Mononuclear cell (primary cell): ENCODE data around the gene NUDT19. TPM values are rescaled to one million over a fixed set of nuclear protein-coding genes. Genes with fewer than 3 reads are reported as not detected.
"Not testable (repeated sequence)": the region's sequence is repeated elsewhere in the genome, so short reads cannot be mapped to it uniquely, and the experiment has no call there.

Source experiments
- H3K27me3 ChIP-seq: 2 replicates; pipeline ENCODE4 v1.6.0; 2011; ENCODE audit warnings: low read length, control low read depth; ENCODE audit not compliant: insufficient read depth
- H3K4me1 ChIP-seq: 2 replicates; pipeline ENCODE4 v1.5.1; 2011; ENCODE audit warnings: mild to moderate bottlenecking, low read length, control low read depth; ENCODE audit not compliant: insufficient read depth
- H3K4me3 ChIP-seq: 2 replicates; pipeline ENCODE4 v1.5.1; 2011; ENCODE audit warnings: mild to moderate bottlenecking, low read length, moderate library complexity
- H3K9me3 ChIP-seq: 2 replicates; pipeline ENCODE4 v1.5.1; 2011; ENCODE audit warnings: low read depth, mild to moderate bottlenecking, control low read depth, low read length
- total RNA-seq: library from RNA; depleted of rRNA; stranded (reverse); fragments of >200 nt; gene quantifications from one replicate; pipeline ENCODE4 v1.2.3, GENCODE V29; 2012

Gene NUDT19
- total RNA-seq: 5.7 TPM

DNA sequence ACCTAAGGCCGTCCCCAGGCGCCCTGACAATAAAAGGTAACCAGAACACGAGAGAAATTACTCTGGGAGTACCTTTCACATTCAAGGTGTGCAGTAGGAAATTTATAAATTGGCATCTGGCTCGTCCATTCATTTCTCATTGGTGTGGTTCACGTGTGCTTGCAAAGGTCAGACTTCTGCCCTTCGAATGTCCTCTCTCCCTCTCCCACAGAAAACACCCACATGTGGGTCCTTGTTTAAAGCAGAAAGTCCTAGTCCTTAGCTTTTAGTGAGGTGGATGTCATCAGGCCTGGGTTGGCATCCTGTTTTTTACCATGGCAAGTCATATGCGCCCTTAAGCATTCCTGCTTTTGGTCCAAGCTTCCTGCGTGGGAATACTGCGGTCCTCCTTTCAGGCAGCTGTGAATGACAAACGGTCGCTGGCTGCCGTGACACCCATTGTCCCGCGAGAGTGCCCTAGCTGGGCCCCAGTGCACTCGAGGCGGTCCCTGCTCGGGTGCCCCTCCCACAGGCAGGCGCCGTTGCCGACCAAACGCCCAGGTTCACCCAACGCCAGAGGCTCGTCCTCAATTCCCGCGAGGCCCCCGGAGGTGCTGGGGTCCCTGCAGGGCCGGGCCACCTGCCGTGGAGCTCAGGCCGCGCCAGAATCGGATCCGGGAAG, at the start of gene NUDT19:
TSS of gene NUDT19 (plus strand) at position 531 of the 661 bp plus-strand sequence. CDS start 140 bp downstream, outside the sequence.
- peak within 1 kb of the TSS; percentile 58 for H3K4me3 ChIP-seq
- peaks cover 62% of the 10 kb centered on the region for H3K4me1 ChIP-seq
- H3K27me3 ChIP-seq: no peaks in the 10 kb centered on the region
- no peaks in the 10 kb centered on the region for H3K9me3 ChIP-seq

DNA sequence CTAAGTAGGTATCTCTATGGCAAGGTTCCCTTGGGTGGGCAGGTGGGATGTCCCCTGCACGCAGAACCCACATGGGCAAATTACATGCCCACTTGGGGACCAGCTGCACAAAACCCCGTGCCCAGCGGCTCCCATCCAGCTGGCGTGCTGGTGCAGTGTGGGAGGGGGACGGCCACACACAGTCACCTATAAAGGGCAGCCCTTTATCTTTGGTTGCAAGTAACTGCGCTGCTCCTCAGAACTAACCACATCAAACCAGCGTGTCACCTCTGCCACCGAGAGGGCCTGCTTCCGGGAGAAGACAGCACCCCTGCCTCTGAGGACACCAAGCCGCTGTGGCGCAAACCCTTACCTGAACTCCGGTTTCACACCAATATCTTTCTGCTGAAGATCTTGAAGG, 48.9 kb upstream of the NUDT19 start:
- Histone ChIP-seq H3K27me3 (no peaks in the 10 kb centered on the region), H3K4me1 (peaks cover 11% of the 10 kb centered on the region), H3K9me3 (no peaks in the 10 kb centered on the region), H3K4me3 (no peak overlapping the region)

GRCh38 chr19:32646556-32646955, 45.1 kb upstream of the NUDT19 start:
- Histone ChIP-seq H3K27me3 (no peaks in the 10 kb centered on the region), H3K4me3 (no peak overlapping the region), H3K4me1 (peaks cover 11% of the 10 kb centered on the region), H3K9me3 (no peaks in the 10 kb centered on the region)

- Histone ChIP-seq H3K4me1 (peaks cover 10% of the 10 kb centered on the region), H3K4me3 (no peak overlapping the region), H3K27me3 (no peaks in the 10 kb centered on the region), H3K9me3 (no peaks in the 10 kb centered on the region)
Measured at GRCh38 chr19:32647361-32647760, 44.3 kb upstream of the NUDT19 start.

DNA sequence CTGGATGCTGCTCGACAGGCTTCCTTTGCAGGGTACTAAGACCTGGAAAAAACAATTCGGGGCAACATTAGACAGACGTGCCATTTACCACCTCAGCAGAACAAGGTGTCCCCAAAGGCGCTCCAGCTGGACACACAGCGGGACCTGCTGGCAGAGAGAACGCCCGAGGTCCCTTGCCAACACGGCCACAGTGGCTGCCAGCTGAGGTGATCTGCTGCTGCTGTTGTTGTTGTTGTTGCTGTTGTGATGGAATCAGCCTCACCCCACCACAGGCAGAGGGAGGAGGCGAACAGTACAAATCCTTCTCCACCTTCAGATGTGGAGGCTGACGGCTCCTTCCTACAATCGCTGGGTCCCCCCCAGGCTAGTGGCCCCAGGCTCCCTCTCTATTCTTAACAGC, 41.9 kb upstream of the NUDT19 start:
- no peaks in the 10 kb centered on the region for H3K9me3 ChIP-seq
- H3K27me3 ChIP-seq: no peaks in the 10 kb centered on the region
- H3K4me1 ChIP-seq: peaks cover 4% of the 10 kb centered on the region
- no peak overlapping the region for H3K4me3 ChIP-seq

DNA sequence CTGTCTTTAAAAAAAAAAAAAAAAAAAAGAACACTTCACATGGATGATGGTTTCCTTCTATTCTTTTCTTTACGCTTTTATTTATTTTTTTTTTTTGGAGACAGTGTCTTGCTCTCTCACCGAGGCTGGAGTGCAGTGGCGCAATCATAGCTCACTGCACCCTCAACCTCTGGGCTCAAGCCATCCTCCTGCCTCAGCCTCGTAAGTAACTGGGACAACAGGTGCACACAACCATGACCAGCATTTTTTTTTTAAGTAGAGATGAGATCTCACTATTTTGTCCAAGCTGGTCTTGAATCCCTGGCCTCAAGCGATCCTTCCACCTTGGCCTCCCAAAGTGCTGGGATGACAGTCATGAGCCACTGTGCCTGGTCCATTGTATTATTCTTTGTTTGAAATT, 41.0 kb upstream of the NUDT19 start:
- peaks cover 4% of the 10 kb centered on the region for H3K4me1 ChIP-seq
- no peaks in the 10 kb centered on the region for H3K9me3 ChIP-seq
- no peaks in the 10 kb centered on the region for H3K27me3 ChIP-seq
- H3K4me3 ChIP-seq: no peak overlapping the region

GRCh38 chr19:32651729-32652140, 39.9 kb upstream of the NUDT19 start:
- no peak overlapping the region for H3K4me3 ChIP-seq
- H3K9me3 ChIP-seq: no peaks in the 10 kb centered on the region
- H3K4me1 ChIP-seq: peaks cover 4% of the 10 kb centered on the region
- no peaks in the 10 kb centered on the region for H3K27me3 ChIP-seq

GRCh38 chr19:32652331-32652730, 39.3 kb upstream of the NUDT19 start:
- H3K9me3 ChIP-seq, H3K4me1 ChIP-seq, H3K27me3 ChIP-seq, H3K4me3 ChIP-seq: not testable (repeated sequence)

GRCh38 chr19:32652894-32653598, 38.6 kb upstream of the NUDT19 start:
- Histone ChIP-seq H3K9me3 (no peaks in the 10 kb centered on the region), H3K4me1 (peaks cover 4% of the 10 kb centered on the region), H3K27me3 (no peaks in the 10 kb centered on the region), H3K4me3 (no peak overlapping the region)

- Histone ChIP-seq H3K27me3 (no peaks in the 10 kb centered on the region), H3K4me1 (peaks cover 4% of the 10 kb centered on the region), H3K9me3 (no peaks in the 10 kb centered on the region), H3K4me3 (no peak overlapping the region)
Measured at GRCh38 chr19:32653599-32653915, 38.1 kb upstream of the NUDT19 start.

- not testable (repeated sequence) for H3K4me1 ChIP-seq, H3K27me3 ChIP-seq, H3K9me3 ChIP-seq, H3K4me3 ChIP-seq
Measured at GRCh38 chr19:32656379-32656778, 35.2 kb upstream of the NUDT19 start.

GRCh38 chr19:32658075-32658474, 33.5 kb upstream of the NUDT19 start:
- H3K27me3 ChIP-seq: no peaks in the 10 kb centered on the region
- H3K4me3 ChIP-seq: no peak overlapping the region
- H3K9me3 ChIP-seq: no peaks in the 10 kb centered on the region
- peaks cover 14% of the 10 kb centered on the region for H3K4me1 ChIP-seq

DNA sequence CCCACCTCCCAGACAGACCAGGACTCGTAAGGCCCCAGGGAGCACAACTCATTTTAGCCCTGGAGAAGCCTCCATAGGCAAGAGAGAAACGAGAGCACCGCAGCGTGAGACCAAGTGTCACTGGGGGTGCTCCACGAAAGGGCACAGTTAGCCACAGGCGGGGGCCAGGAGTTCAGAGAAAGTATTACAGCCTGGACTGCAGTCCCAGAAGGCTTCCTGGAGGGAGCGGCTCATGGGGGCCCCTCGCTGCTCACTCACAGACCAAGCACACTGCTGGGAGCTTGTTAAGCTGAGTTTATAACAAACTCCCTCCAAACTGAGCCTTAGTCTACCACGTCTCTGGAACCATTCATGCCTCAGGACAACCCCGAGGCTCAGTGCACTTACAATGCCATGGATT, 33.1 kb upstream of the NUDT19 start:
- H3K27me3 ChIP-seq: no peaks in the 10 kb centered on the region
- H3K4me3 ChIP-seq: no peak overlapping the region
- H3K4me1 ChIP-seq: peaks cover 15% of the 10 kb centered on the region
- no peaks in the 10 kb centered on the region for H3K9me3 ChIP-seq

DNA sequence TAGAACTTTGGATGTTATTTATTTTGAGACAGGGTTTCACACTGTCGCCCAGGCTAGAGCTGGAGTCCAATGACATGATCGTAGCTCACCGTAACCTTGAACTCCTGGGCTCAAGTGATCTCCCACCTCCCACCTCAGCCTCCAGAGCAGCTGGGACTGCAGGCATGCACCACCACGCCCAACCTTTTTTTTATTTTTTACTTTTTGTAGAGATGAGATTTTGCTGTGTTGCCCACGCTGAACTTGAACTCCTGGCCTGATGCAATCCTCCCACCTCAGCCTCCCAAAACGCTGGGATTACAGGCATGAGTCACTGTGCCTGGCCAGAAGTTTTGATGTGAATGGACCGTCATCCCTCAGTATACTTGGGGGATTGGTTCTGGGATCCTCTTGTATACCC, 30.3 kb upstream of the NUDT19 start:
- Histone ChIP-seq H3K27me3 (no peaks in the 10 kb centered on the region), H3K4me1 (peaks cover 15% of the 10 kb centered on the region), H3K9me3 (no peaks in the 10 kb centered on the region), H3K4me3 (no peak overlapping the region)

DNA sequence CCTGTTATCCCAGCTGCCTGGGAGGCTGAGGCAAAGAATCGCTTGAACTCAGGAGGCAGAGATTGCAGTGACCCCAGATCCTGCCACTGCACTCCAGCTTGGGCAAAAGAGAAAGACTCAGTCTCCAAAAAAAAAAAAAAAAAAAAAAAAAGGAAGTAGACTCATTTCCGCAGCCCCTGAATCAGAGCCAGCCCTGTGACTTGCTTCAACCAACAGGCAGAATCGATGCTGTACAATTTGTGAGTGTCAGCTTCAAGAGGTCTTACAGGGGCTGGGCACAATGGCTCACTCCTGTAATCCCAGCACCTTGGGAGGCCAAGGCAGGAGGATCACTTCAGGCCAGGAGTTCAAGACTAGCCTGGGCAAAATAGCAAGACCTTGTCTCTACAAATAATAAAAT, 29.4 kb upstream of the NUDT19 start:
- Histone ChIP-seq H3K4me3 (no peak overlapping the region), H3K27me3 (no peaks in the 10 kb centered on the region), H3K4me1 (peaks cover 15% of the 10 kb centered on the region), H3K9me3 (no peaks in the 10 kb centered on the region)

DNA sequence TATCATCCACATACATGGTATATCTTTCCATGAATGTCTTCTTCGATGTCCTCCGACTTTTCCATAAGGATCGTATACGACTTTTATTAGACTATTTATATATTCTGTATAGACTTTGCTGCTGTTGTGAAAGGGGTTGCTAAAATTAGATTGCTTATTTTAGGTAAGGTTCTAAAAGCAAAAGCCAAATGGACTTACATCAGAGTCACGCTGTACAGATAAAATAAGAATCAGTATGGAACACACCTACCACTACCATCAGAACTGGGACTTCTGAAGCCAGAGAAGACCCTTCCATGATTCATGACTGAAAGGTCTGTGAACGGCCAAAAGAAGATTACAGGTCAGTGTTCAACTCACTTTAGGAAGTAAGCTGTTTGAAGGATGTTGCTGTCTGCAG, 25.5 kb upstream of the NUDT19 start:
- Histone ChIP-seq H3K4me1 (peaks cover 31% of the 10 kb centered on the region), H3K9me3 (no peaks in the 10 kb centered on the region), H3K4me3 (no peak overlapping the region), H3K27me3 (no peaks in the 10 kb centered on the region)
